Islet precursor cell (in vitro differentiated cells): ENCODE results near the gene ATG16L2.
A peak's percentile ranks its signal among the peaks of the same experiment; 100 is the strongest.

Source experiments
- DNase-seq: peaks from one replicate; pipeline ENCODE4 v3.0.0-alpha.2; 2018

Gene ATG16L2, protein sequence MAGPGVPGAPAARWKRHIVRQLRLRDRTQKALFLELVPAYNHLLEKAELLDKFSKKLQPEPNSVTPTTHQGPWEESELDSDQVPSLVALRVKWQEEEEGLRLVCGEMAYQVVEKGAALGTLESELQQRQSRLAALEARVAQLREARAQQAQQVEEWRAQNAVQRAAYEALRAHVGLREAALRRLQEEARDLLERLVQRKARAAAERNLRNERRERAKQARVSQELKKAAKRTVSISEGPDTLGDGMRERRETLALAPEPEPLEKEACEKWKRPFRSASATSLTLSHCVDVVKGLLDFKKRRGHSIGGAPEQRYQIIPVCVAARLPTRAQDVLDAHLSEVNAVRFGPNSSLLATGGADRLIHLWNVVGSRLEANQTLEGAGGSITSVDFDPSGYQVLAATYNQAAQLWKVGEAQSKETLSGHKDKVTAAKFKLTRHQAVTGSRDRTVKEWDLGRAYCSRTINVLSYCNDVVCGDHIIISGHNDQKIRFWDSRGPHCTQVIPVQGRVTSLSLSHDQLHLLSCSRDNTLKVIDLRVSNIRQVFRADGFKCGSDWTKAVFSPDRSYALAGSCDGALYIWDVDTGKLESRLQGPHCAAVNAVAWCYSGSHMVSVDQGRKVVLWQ

DNA sequence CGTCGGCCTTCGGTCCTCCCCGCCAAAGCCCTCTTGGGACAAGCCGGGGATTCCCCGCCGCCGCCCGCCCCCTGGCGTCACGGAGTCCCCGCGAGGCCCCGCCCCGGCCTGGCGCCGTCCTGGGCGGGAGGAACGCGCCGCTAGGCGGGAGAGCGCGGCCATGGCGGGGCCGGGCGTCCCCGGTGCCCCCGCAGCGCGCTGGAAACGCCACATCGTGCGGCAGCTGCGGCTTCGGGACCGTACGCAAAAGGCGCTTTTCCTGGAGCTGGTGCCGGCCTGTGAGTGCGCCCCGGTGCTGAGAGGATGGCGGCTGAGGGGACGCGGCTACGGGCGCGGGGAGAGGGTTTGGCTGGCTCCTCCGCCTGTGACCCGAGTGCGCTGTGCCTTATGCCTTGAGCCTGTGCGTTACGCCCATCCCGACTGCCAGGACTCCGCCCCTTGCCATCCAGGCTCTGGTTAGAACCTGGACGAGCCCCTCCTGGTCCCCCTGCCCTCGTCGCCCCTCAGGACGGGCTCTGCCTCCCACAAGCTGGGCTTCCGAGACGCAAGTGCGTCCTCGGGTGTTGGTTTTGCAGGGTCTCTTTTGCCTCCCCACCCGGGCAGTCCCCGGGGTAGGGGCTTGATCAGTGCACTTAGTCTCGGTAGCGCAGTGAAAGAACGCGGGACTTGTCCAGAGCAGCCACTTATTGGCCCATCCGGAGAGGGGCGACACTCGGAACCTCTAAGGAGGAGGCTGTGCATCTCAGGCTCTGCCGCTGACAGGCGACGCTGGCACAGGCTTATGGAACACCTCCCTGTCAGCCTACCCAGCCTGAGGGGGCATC, at the start of gene ATG16L2:
TSS of gene ATG16L2 (plus strand) at position 126 of the 824 bp plus-strand sequence. CDS start at position 161, 35 bp downstream.
- peak; percentile 93 for DNase-seq

DNA sequence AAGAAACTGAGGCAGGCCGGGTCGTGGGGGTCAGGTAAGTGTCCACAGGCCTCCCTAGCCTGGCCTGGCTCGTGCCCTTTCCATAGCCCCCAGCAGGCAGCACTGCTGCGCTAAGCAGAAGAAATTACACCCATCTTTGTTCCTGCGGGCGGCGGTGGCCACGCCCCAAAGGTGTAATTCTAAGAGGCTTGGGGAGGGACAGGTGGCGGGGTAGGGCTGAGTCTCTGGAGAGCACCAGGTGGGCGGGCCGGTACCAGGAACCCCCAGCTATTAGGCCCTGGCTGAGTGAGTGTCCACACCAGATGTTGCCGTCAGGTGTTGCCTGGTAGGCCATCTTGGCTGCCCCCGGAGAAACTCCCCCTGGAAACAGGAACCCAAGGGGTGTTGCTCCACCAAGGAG, 49.7 kb upstream of the ATG16L2 start:
- peak; percentile 78 for DNase-seq

GRCh38 chr11:72766152-72766902, 47.9 kb upstream of the ATG16L2 start:
- no peak for DNase-seq

GRCh38 chr11:72767203-72768062, 46.8 kb upstream of the ATG16L2 start:
- DNase-seq = no peak

- DNase-seq = no peak
These were observed 45.6 kb upstream of the ATG16L2 start for GRCh38 chr11:72768581-72768980.

DNA sequence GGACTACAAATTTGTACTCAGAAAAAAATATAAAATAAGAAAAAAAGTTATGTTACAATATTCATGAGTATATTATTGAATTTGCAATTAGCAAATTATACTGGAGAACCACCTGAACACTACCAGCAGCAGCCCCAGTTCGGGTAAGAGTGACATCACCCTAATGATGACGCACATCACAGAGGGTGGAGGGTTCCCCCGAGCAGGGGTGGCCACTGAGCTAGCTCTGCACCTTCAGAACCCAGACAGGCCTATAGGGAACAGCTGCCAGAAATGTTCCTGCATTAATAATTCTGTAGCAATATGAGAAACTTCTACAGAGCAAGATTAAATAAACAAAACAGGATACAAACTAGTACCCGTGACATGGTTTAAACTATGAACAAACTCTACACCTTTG, 44.5 kb upstream of the ATG16L2 start:
- DNase-seq = no peak

GRCh38 chr11:72770799-72771198, 43.4 kb upstream of the ATG16L2 start:
- no peak for DNase-seq

DNA sequence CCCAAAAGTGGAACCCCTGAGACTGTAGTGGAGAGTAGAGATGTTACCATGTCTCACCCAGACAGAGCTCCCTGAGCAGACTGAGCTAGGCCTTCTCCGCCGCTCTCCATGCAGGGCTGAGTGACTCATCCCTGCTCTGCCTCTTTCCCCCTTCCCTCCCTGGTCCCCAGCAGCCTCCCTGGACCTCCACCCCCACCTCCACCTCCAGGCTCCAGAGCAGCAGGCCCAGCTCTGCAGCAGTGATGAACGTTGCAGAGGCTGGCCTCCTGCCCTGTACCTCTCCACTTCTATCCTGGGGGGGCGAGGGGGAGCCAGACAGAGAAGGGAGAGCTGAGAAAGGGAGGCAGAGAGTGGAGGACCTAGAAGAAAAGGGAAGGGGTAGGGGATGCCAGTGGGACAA, 42.7 kb upstream of the ATG16L2 start:
- DNase-seq = peak; percentile 90

- DNase-seq = no peak
These were observed 42.2 kb upstream of the ATG16L2 start for GRCh38 chr11:72772059-72772458.

- DNase-seq = peak; percentile 97
These were observed 40.9 kb upstream of the ATG16L2 start for GRCh38 chr11:72773291-72773690.

GRCh38 chr11:72773696-72774095, 40.5 kb upstream of the ATG16L2 start:
- DNase-seq = no peak

- no peak for DNase-seq
These were observed 39.7 kb upstream of the ATG16L2 start for GRCh38 chr11:72774499-72774898.

- no peak for DNase-seq
These were observed 38.7 kb upstream of the ATG16L2 start for GRCh38 chr11:72775288-72776110.

GRCh38 chr11:72776117-72776843, 37.9 kb upstream of the ATG16L2 start:
- no peak for DNase-seq

- DNase-seq = peak; percentile 85
These were observed 37.1 kb upstream of the ATG16L2 start for GRCh38 chr11:72776844-72777754.

GRCh38 chr11:72777755-72778278, 36.4 kb upstream of the ATG16L2 start:
- peak; percentile 72 for DNase-seq

- DNase-seq = no peak
These were observed 35.4 kb upstream of the ATG16L2 start for GRCh38 chr11:72778535-72779494.
